NCI-H2227 treated with DMSO at 0.1 percent for 48 hours (cell line): ENCODE measurements around the gene ANXA3.

Source experiments
- DNase-seq: peaks from one replicate; lab custom pipeline; 2025; lab: John Stamatoyannopoulos, UW

ANXA3 gene

DNA sequence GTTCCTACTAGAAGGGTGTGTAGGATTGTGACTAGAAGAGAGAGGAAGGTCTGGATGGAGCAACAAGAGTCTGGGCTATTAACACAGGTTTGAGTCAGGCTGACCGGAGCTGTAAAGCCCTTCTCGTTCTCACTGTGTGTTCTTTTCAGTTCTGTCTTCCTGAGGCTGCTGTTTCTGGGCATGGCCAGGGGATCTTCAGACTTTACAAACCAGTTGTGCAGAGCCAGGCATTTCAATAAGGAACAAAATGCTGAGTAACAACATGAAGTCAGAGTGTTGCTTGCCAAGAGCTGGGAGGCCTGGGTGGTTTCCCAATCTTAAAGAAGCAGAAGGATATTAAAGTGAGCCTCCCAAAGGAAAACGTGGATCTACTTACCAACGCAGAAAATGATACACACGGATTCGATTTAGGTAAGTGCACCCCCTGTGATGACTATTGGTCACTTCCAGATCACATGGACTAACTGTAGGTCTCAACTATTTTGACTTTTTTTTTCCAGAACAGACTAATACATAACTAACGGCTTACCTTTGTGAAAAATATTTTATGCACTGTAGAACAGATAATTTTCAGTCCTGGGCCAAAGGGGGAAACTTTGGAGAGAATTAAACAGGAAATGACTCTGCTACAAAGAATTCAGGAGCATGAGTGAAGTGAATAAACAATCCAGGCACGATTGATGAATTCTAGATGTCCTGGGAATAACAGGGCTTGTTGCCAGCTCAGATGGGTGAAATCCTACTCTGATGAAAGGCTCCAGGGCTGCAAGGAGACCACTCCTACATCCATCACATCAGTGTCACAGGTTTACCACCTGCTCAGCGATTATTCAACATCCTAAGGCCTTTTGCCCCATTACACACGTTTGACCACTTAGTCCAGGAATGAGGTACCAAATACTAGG lies 94.5 kb downstream of the ANXA3 start:
- no peak for DNase-seq

DNA sequence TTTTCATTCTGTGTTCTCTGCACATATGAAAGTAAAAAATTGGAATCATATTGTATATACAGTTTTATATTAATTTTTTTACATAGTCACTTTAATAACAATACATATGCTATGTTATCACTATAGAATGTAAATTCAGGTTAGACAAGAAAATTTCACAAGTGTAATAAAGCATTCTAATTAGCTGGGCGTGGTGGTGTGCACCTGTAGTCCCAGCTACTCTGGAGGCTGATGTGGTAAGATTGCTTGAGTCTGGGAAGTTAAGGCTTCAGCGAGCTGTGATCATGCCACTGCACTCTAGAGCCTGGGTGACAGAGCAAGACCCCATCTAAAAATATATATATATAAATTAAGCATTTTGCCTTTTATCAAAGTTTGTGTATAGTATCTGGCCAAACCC lies 95.7 kb downstream of the ANXA3 start:
- no peak for DNase-seq

DNA sequence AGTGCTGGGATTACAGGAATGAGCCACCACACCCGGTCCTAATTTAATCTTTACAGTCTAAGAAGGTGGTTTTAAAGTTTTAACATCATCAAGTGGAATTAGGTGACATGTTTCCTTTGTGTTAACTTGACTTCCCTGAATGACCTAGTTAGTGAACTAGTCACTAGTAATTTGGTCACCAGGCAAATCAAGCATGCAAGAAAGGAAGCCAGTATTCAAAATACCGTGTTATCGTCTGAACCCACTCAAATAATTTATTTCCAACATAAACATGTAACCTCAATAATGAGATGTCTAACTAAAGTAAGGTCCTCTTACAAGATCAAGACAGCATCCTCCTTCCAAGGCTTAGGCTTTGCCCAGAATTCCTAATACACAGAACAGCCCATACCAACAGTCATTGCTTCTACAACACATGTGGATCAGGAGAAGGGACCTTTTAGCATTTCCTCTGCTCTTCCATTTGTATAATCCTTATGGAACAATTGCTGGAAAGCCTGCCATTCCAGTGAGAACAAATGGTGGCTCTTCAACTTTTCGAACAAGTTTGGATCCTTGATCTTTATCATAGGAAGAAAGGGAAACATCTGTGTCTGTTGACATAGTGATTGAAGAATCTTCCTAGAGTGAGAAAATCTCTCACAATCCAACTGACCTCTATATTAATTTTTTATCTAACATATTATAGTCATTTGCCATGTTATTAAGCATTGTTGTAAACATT lies 97.2 kb downstream of the ANXA3 start:
- DNase-seq = no peak

DNA sequence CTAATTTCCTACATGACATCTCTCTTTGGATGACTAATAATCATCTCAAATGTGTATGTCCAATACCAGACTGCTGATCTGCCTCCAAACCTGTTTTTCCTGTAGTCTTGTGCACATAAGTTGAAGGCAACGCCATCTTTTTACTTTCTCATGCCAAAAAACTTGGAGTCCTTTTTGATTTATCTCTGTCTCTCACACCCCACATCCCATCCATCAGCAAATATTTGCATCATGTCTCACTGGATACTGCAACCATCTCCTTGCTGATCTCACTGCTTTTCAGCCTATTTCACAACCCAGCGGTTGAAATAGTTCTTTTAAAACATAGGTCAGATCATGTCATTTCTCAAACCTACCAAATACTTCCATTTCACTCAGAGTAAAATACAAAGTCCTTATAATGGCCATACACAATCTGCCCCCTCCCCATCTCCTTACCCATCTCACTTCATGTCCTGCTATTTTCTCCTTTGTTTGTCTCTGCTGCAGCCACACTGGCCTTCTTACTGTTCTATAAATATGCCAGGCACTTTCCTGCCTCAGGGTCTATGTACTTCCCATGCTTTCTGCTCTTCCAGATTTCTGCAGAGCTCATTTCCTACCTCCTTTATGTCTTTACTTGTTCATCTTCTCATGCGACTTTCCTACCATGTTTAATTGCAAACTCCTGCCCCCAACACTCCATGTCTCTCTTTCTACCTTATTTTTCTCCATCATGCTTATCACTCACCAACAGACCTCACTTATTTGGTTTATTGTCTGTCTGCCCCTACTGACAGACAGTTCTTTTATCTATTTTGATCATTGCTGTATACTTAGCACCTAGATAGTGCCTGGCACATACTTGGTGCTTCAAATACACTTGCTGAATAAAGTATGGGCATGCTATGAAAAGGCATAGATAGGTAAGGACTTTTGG lies 98.8 kb downstream of the ANXA3 start:
- no peak for DNase-seq

DNA sequence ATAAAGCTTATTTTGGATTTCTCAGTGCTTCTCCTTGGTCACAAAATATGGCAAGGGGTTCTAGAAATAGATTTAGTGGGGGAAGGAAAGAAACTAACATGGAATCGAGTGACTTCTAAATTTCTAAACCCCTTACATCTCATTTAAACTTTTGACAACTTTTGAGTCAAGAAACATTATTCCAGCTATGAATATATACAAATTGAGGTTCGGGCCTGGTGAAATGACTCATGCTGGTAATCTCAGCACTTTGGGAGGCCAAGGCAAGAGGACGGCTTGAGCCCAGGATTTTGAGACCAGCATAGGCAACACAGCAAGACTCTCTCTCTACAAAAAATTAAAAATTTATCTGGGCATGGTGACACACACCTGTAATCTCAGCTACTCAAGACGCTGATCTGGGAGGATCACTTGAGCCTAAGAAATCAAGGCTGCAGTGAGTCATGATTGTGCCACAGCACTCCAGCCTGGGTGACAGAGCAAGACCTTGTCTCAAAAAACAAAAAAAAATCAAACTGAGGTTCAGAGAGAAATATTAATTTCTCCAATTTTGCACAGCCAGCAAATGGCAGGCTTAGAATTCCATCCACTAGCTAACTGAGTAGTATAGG lies 99.8 kb downstream of the ANXA3 start:
- DNase-seq = no peak

DNA sequence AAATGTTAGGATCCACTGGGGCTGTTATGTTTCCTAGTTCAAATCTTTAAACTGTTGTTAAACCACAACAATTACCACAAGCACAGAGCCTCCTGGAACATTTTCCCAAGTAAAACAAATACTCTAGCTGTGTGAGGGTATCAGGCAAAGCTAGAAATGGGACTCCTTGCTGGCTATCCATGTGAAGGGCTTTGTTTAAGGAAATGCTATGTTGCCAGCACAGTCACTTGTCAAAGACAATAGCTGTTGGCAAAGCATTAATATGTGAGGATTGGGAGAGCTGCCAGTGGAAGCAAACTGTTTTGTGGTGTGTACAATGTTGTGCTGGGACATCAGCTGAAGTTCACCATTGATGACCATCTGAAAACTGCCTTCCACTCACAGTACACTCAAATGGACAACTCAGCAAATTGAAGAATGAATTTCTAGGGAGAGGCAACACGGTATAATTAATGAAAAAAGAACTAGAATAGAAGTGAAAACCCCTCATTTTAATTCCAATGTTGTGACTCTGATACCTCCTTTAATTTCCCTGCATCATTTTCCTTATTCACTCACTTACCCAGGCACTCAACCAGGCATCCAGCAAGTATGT lies 100.8 kb downstream of the ANXA3 start:
- no peak for DNase-seq

DNA sequence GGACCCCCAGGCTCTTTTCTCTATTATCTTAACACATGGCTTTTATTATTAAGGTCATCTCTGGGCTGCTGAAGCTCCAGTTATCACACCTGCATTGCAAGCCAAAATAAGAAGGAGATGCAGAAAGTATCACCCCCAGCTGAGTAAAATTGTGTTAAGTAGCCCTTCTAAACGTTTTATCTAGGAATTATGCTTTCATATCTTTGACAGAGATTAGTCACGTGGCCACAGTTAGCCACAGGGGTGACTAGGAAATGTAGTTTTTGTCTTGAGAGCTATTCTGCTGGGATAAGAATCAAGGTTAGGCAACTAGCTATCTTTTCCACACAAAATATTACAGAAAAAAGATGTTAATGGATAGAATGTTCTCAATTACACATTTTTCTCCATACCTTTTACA lies 102.1 kb downstream of the ANXA3 start:
- no peak for DNase-seq

DNA sequence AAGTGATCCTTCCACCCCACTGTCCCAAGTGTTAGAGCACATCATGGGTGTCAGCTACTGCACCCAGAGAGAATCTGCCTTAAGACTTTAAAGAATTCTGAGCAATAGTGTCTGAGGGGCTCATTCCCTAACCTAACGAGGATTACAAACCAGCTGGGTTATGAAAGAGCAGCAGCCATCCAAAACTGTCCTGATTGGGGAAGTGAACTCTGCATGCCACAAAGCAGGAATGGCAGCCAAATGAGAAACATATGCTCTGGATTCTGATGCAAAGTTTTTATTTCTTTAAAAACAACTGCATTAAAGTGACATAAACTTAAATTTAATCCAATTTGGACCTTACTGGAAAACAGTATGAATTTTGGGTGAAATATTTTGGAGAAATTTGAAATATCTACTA lies 103.2 kb downstream of the ANXA3 start:
- no peak for DNase-seq

DNA sequence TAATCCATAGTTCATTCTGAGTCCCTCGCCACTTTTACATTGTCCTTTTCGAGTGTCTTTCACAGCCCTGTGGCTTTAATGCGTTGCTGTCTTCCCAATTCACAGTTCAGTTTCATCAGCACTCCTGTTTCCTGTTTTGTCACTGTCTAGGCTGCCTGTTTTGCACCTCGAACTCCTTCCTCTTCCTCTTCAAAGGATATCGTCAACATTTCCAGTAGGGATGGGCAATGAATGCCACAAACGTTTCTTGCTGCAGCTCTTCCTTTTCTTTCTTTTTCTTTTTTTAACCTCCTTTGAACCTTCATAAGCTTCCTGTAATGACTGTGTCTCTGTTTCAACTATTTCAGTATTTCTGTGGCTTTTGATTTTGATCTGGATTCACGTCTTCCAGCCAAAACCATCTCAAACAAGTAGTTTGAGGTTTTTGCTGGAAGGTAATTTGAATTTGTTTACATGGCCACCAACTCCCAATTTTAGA lies 105.4 kb downstream of the ANXA3 start:
- no peak for DNase-seq

DNA sequence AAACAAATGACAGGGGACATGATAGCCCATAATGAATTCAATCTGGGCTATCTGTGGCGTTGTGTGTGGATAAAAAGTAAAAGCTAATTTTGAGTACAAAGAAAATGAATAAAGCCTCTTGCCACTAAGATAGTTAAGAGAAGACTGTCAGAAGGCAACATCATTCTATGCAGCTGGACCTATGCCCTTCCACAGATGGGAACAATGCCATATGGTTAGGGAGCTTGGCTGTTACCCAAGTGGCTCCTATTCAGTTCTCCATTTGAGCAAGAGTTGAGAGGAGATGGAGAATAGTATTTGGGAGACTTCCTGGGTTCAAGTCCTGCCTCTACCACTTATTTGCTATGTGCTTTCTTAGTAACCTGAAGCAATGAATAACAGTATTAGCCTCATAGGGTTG lies 107.7 kb downstream of the ANXA3 start:
- DNase-seq = no peak

DNA sequence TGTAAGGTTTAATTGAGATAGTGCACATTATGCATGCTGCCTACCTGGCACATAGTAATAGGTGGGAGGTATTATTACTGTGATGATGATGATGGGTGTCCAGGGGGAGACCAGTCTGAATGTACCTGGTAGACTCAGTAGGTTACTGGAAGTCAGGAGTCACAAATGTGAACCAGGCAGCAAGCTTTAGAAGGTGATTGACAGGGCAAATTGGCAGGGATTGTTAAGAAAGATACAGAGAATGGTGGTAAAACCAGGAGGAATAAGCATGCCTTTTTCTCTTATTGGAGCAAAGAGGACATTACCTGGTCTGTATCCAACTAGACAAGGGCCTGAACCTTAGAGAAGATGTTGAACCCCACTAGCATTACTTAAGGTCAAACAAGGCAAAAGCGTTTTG lies 108.1 kb downstream of the ANXA3 start:
- DNase-seq = no peak
